Panc1 (cell line): ENCODE results near the gene CSTF1.

Source experiments
- CTCF ChIP-seq: fragments of 450-650 bp; IDR thresholded peaks from 2 replicates; pipeline ENCODE4 v1.5.1; 2017; ENCODE audit warnings: mild to moderate bottlenecking
- POLR2AphosphoS5 ChIP-seq: IDR thresholded peaks from 2 replicates; pipeline ENCODE4 v1.6.1; 2012; ENCODE audit warnings: mild to moderate bottlenecking, low read depth, low read length, moderate library complexity
- REST ChIP-seq, 2 experiments: IDR thresholded peaks; 2 replicates each; pipeline ENCODE4 v1.6.1; 2011 to 2012; ENCODE audit warnings: low read depth in 2 of 2, control low read depth in 1 of 2, low read length in 1 of 2, mild to moderate bottlenecking in 1 of 2, moderate library complexity in 1 of 2; ENCODE audit not compliant: insufficient read depth in 1 of 2
- SIN3A ChIP-seq: IDR thresholded peaks from 2 replicates; pipeline ENCODE4 v1.6.1; 2012; ENCODE audit warnings: low read depth, mild to moderate bottlenecking, low read length, moderate library complexity, borderline replicate concordance; ENCODE audit not compliant: insufficient read depth
- TCF7L2 ChIP-seq: IDR thresholded peaks from 2 replicates; pipeline ENCODE4 v1.6.1; 2011; ENCODE audit warnings: mild to moderate bottlenecking, low read depth, low read length, inconsistent platforms

GRCh38 chr20:56371977-56372376 is 20.5 kb upstream of the CSTF1 start:
- TF ChIP-seq CTCF = no peak
- TF ChIP-seq SIN3A = no peak
- no peak for TF ChIP-seq TCF7L2
- TF ChIP-seq POLR2AphosphoS5 = no peak
- TF ChIP-seq REST (IDR thresholded peaks at IDR 0.05; ENCODE audit: insufficient read depth in 1 of 2, low read depth in 2 of 2, low read length in 1 of 2) = no peak
